ENCODE measurements around the gene SPTBN1.

DNA sequence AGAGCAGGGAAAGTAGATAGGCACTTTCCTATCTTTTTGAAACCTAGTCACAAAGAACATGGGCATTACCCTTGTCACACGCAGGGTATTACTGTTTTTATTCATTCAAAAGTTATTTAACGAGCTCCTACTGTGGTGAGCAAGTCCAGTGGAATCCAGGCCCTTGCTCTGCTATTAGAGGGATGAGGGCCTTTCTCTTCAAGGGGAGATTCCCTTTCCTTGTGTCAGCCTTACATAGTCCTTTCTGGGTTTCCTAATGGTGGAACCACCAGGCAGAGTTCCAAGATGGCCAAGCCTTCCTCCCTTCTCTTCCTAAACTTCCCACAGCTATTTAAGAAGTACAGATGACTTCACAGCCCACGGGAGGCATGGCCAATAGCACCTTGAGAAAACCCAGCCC, 64.6 kb downstream of the SPTBN1 start:
- TF ChIP-seq GATA2 (IDR thresholded peaks at IDR 0.05; ENCODE audit: low read depth, low read length) (no peak), GATA3 (IDR thresholded peaks at IDR 0.05; ENCODE audit: low read depth, low read length) (no peak)

All from SH-SY5Y (cell line).